GM21825 (cell line): ENCODE measurements around the gene COPS4.

Source experiments
- ATAC-seq: cut with Tn5 transposase; IDR thresholded peaks from one replicate; pipeline ENCODE4 v1.9.1; 2021; ENCODE audit warnings: mild to moderate bottlenecking, moderate library complexity; ENCODE audit not compliant: unreplicated experiment

Gene COPS4

DNA sequence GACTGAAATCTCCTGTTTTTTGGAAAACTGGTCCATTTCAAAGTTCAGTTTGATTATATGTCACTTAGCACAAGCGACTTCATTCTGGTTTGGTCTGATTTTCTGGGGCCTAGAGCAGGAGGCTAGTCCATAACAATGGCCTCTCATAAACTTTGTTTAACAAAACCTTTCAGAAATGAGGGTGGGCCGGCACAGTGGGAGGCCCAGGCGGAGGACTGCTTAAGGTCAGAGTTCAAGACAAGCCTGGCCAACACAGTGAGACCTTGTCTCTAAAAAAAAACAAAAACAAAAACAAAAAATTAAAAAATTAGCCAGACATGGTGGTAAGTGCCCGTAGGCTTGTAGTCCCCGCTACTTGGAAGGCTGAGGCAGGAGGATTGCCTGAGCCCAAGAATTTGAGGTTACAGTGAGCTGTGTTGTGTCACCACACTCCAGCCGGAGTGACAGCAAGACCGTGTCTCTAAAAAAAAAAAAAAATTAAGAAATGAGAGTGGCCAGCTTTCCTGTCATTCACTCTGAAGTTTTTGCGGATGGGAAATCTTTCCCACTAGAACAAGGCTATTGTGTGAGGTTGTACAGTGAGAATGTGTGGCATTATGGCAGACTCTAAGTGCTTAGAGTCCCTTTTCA, 80.8 kb downstream of the COPS4 start:
- no peak for ATAC-seq

DNA sequence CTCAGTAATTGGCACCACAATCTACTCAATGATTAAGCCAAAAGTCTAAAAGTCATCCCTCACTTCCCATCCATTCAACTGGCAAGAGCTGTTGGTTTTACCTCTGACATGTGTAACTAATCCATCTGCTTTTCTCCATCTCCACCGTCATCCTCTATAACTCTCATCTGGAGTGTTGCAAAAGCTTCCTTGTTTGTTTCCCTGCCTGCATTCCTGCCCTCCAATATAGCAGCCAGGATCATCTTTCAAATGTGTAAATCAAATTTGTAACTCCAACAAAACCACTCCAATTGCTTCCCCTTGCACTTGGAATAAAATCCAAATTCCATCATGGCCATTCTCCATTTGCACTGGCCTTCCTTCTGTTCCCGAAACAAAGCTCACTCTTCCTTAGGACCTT, 83.9 kb downstream of the COPS4 start:
- ATAC-seq = no peak

DNA sequence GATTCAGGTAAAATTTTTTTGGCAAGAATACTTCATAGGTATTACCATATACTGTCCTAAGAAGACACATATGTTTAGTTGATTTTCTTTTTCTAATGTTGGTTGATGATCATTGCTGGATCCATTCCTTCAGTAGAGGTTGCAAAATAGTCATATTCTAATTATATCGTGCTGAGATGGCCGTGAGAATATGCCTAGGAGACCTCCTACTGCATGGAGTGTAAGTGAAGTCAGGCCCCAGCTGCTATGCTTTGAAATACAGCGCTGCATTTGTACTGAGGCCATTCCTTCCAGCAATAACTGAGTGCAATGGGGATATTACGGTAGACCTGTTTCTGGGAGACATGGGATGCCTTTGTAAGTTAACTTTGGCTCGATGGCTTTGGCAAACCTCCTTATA, 86.3 kb downstream of the COPS4 start:
- no peak for ATAC-seq

DNA sequence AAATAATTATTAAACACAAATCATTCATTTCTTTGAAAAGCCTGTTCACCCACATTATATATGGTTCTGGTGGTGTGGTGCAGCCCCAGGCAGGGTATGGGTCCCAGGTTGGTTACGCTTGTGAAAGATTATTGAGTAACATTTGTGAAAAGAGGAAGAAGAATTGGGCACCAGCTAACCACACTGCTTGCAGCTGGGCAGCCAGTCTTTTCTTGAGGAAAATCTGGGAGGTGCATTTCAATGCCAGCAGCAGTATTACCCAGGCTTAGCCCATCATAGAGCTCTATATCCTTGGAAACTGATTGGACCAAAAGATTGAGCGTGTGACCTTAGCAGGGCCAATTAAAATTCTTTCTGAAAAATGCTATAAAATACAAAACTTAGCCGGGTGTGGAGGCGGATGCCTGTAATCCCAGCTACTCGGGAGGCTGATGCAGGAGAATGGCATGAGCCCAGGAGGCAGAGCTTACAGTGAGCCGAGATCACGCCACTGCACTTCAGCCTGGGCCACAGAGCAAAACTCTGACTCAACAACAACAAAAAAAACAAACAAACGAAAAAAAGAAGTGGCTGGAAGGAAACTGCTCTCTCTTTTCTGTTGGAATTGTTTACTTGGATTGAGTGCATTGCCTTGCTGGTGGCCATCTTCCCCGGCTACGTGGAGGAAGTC, 89.3 kb downstream of the COPS4 start:
- ATAC-seq = no peak
